GM15510 (cell line): Measurements from ENCODE around the gene PPME1.

ENCODE experiments used
- POLR2A ChIP-seq: IDR thresholded peaks from 3 replicates; pipeline ENCODE4 v1.6.1; 2011; ENCODE audit warnings: borderline replicate concordance; ENCODE audit not compliant: insufficient read length; ENCODE audit errors: extremely low read depth

Gene PPME1

DNA sequence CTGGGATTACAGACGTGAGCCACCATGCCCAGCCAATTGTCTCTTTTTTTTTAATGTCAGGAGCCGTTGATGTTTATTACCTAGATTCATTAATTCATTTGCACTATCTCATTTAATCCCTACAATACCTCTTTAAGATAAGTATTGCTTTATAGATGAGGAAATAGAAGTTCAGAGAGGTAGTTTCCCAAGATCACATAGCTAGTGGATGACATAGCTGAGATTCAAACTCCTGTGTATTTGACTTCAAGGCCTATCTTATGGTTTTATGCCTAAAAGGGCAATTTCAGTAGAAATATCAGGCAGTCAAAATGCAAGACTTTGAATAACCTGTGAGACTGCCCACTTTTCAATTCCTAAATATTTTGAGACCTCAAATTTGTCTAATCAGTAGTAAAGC lies 66.5 kb downstream of the PPME1 start:
- no peak for TF ChIP-seq POLR2A

DNA sequence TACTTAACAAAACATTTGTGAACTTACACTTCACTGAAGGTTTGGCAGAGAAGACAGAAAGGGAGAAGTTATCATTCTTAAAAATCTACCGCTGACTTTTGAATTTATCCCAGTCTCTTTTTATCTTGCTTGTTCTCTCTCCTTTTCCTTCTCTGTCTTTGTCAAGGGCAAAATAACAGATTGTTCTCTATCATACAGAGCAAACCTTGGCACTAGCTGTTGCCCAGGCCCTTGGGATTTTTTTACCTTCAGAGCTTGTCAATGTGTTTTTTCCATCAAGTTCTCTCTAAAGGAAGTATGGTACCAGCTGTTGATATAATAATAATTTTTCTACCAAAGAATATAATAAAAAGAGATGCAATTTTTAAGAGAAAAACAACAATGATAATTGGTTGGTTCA lies 67.2 kb downstream of the PPME1 start:
- TF ChIP-seq POLR2A = no peak

- TF ChIP-seq POLR2A = no peak
Measured at GRCh38 chr11:74248469-74248868, 77.4 kb downstream of the PPME1 start.

DNA sequence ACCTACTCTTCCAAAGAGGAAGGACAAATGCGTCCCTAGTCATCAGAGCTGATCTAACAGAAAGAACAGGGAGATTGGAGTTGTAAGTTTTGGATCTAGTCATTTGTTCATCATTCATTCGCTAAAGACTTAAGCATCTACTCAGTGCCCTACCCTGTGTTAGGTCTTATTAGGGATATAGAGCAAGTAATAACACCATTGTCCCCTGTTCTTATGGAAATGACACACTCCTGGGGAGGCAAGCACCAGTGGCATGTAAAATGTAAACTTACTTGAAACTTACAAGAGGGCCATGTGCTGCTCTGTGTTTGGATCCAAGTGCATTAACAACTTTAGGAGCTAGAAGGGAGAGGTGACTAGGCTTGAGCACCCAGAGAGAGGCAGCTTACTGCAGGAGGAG lies 78.4 kb downstream of the PPME1 start:
- no peak for TF ChIP-seq POLR2A

GRCh38 chr11:74253361-74253760 lies 82.3 kb downstream of the PPME1 start:
- no peak for TF ChIP-seq POLR2A

DNA sequence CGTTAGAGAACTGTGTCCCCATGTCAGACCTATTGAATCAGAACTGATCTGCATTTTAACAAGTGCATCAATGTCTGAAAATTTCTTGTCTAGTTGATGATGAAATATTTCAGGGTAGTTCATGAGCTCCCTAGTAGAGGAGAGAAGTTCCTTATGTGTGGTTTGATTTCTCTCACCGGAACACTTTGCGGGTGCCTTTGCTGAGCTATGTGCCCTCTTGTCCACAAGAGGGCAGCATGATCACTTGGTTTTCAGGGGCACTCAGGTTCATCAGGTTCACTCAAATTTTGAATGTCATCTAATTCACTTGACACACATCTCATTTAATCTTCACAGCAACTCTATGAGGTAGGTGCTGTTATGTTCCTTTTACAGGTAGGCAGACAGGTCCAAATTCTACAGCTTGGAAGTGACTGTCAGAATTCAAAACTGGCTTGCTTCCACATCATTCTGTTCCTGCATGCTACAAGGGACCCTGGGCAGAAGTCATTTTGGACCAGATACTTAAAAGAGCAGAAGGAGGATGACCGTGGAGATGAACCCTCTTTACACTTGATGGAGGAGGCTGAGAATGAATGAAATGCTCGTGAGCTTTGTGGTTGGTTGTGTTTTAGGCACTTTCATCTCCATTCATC lies 84.8 kb downstream of the PPME1 start:
- TF ChIP-seq POLR2A = no peak

DNA sequence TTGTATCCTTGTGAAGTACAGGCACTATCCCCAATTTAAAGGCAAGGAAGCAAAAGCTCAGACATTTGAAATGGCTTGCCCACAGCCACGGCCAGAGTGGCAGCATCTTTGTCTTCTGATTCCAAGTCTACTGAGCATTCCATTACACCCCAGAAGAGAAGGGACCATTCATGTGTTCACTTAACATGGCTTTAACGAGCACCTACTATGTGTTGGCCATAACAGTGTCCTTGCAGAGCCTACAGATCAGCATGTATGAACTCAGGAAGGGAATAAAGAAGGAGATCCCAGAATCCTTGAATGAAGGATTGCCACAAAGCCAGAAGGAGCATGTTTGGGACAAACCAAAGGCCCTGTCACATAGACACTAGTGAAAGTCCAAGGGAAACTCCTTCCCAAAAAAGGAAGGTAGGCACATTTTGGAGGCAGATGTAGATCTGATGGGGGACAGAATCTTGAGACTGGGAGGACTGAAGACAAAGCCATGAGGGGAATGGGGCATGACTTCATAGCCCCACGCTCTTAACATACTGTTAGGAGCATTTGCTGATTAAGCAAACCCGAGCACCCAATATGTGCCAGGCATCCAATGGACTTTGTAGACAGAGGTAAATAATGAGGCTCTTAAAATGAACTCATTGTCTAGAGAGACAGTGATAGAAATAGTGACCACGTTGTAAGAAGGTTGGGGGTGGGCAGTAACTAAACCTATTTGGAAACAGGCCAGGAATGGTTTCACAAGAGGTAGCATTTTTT lies 85.5 kb downstream of the PPME1 start:
- no peak for TF ChIP-seq POLR2A

- TF ChIP-seq POLR2A = no peak
Measured at GRCh38 chr11:74257959-74258553, 87.0 kb downstream of the PPME1 start.

- no peak for TF ChIP-seq POLR2A
Measured at GRCh38 chr11:74262725-74263124, 91.6 kb downstream of the PPME1 start.

- no peak for TF ChIP-seq POLR2A
Measured at GRCh38 chr11:74265256-74265655, 94.2 kb downstream of the PPME1 start.

DNA sequence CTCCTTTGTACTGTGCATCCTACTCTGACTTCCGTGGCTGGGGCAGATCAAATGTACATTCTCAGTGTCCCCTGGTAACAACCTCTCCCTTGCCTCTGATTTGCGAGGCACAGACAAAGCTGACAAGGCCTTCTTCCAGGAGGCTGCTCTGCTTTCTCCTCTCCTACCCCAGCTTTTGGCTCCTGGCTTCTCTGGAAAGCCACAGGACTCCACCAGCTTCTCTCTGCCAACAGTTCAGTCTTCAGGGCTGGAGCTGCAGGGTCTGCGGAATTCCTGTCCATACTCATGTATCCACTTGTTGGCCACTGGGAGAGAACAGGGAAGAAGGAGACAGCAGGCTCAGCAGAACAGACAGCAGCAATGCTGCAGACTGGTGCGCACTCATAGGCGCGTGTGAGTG lies 95.9 kb downstream of the PPME1 start:
- no peak for TF ChIP-seq POLR2A

DNA sequence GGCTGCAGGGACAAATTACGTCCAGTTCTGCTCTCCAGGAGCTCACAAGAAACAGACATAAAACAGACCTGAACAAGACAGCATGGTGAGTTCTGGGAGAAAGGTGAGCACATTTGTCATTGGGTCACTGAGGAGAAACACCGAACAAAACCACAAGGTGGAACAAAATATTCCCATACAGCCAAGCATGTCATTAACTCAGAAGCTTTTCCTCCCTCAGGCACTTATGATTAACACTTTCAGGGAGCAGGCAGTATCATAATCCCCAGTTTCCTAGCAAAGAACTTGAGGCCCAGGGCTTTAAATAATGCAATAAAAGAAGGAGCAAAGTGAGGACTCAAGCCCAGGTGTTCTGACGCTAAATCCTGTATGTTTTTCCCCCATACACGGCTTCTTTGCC lies 97.4 kb downstream of the PPME1 start:
- no peak for TF ChIP-seq POLR2A

- no peak for TF ChIP-seq POLR2A
Measured at GRCh38 chr11:74269161-74269811, 98.2 kb downstream of the PPME1 start.

- TF ChIP-seq POLR2A = no peak
Measured at GRCh38 chr11:74272276-74272675, 101.2 kb downstream of the PPME1 start.

DNA sequence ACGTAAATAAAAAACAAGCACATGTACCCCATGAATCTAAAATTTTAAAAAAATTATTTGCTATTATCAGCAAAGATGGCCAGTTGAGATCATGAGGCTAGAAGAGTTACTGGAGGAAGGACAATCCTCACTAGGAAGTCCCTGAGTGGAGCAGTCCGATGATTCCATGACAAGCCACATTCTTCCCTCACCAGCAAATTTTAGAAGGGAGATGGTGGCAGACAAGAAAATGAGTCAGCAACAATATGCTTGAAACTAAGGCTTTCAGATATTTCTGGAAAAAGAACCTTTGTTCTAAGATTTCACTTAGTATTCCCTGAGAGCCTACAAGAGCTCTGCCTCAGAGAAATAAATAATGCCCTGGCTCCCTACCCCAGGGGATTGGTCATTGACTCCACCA lies 105.5 kb downstream of the PPME1 start:
- no peak for TF ChIP-seq POLR2A

- TF ChIP-seq POLR2A = no peak
Measured at GRCh38 chr11:74278103-74278502, 107.0 kb downstream of the PPME1 start.

GRCh38 chr11:74278721-74279161 lies 107.7 kb downstream of the PPME1 start:
- no peak for TF ChIP-seq POLR2A

- no peak for TF ChIP-seq POLR2A
Measured at GRCh38 chr11:74279256-74279655, 108.2 kb downstream of the PPME1 start.
